Mammary epithelial cell (primary cell): ENCODE data around the gene SHROOM4.

ENCODE experiments used
- CTCF ChIP-seq, 2 donors: IDR thresholded peaks in 1 of 2; conservative IDR thresholded peaks in 1 of 2; 2 replicates each; pipeline ENCODE4 v1.5.1; 2011 to 2012; ENCODE audit warnings: inconsistent platforms in 2 of 2, low read length in 2 of 2, mild to moderate bottlenecking in 2 of 2, control low read depth in 1 of 2, low read depth in 1 of 2; ENCODE audit not compliant: insufficient read depth in 1 of 2; ENCODE audit errors: extremely low read depth in 1 of 2
- EZH2 ChIP-seq: IDR thresholded peaks from 2 replicates; pipeline ENCODE4 v1.6.1; 2012; ENCODE audit warnings: low read length, inconsistent platforms, borderline replicate concordance

- TF ChIP-seq CTCF (conservative IDR thresholded peaks at IDR 0.05 in 1 of 2, IDR thresholded peaks at IDR 0.05 in 1 of 2; ENCODE audit: extremely low read depth in 1 of 2, insufficient read depth in 1 of 2, low read depth in 1 of 2, low read length in 2 of 2) (no peak), EZH2 (no peak)
Measured at GRCh38 chrX:50586980-50587379, 227.0 kb downstream of the SHROOM4 start.
